HepG2 (cell line): Measurements from ENCODE around the gene NUP107. TPM values are rescaled to one million over a fixed set of nuclear protein-coding genes. Genes with fewer than 3 reads are reported as not detected.

ENCODE experiments used
- HOXA3 ChIP-seq: sonication (generic); formaldehyde crosslinking; IDR thresholded peaks from 2 replicates; pipeline ENCODE4 v1.5.0; 2020; ENCODE audit warnings: missing genetic modification reagents
- JUND ChIP-seq: sonication (generic); formaldehyde crosslinking; IDR thresholded peaks from 2 replicates; pipeline ENCODE4 v1.8.0; 2022; ENCODE audit warnings: mild to moderate bottlenecking, missing genetic modification reagents
- SALL2 ChIP-seq: sonication (generic); formaldehyde crosslinking; IDR thresholded peaks from 2 replicates; pipeline ENCODE4 v1.8.1; 2023; ENCODE audit warnings: mild to moderate bottlenecking, missing genetic modification reagents, inconsistent platforms
- SMAD1 ChIP-seq: sonication (generic); formaldehyde crosslinking; IDR thresholded peaks from 2 replicates; pipeline ENCODE4 v1.4.0; 2020; ENCODE audit warnings: missing genetic modification reagents, low read depth, mild to moderate bottlenecking, borderline replicate concordance
- SOX13 ChIP-seq, 3 experiments: fragments of 450-650 bp in 1 of 3; sonication (generic) in 1 of 3; formaldehyde crosslinking in 1 of 3; IDR thresholded peaks in 2 of 3; conservative IDR thresholded peaks in 1 of 3; 2 replicates each; pipeline versions ENCODE4 v1.5.0 to v1.6.1; 2016 to 2020; ENCODE audit warnings: antibody characterized with exemption in 1 of 3, mild to moderate bottlenecking in 1 of 3, missing compliant biosample characterization in 1 of 3, missing genetic modification reagents in 1 of 3, moderate library complexity in 1 of 3
- TEAD3 ChIP-seq: optimal IDR thresholded peaks from 2 replicates; pipeline ENCODE3; 2016; ENCODE audit warnings: borderline replicate concordance
- ZNF205 ChIP-seq: IDR thresholded peaks from 2 replicates; pipeline ENCODE4 v1.6.1; 2018; ENCODE audit warnings: missing biosample characterization, missing genetic modification reagents
- ZNF207 ChIP-seq: fragments of 450-650 bp; IDR thresholded peaks from 2 replicates; pipeline ENCODE4 v1.6.1; 2016; ENCODE audit warnings: antibody characterized with exemption, borderline replicate concordance
- ZNF33A ChIP-seq: sonication (generic); formaldehyde crosslinking; IDR thresholded peaks from 2 replicates; pipeline ENCODE4 v1.5.1; 2020; ENCODE audit warnings: missing genetic modification reagents, mild to moderate bottlenecking, moderate library complexity, borderline replicate concordance
- ZNF431 ChIP-seq: sonication (generic); formaldehyde crosslinking; IDR thresholded peaks from 2 replicates; pipeline ENCODE4 v1.9.0; 2022; ENCODE audit warnings: missing genetic modification reagents, low read depth, mild to moderate bottlenecking, borderline replicate concordance
- ZNF441 ChIP-seq: sonication (generic); formaldehyde crosslinking; IDR thresholded peaks from 2 replicates; pipeline ENCODE4 v1.7.0; 2021; ENCODE audit warnings: missing genetic modification reagents, borderline replicate concordance
- ZNF724P ChIP-seq: sonication (generic); formaldehyde crosslinking; IDR thresholded peaks from 2 replicates; pipeline ENCODE4 v1.8.0; 2022; ENCODE audit warnings: missing genetic modification reagents, borderline replicate concordance
- ZNF75D ChIP-seq: sonication (generic); formaldehyde crosslinking; IDR thresholded peaks from 2 replicates; pipeline ENCODE4 v1.8.1; 2023; ENCODE audit warnings: missing genetic modification reagents, mild to moderate bottlenecking, borderline replicate concordance
- polyA plus RNA-seq, 8 experiments: library from polyadenylated mRNA; depleted of rRNA in 3 of 8; stranded (reverse) in 7 of 8; unstranded in 1 of 8; fragments of >200 nt; fragmentation: Illumina TruSeq in 4 of 8; extraction: Trizol in 4 of 8; gene quantifications; 2 replicates each; pipeline versions ENCODE4 v1.2.1 to v1.2.3, GENCODE V29; 2011 to 2016; ENCODE audit warnings: low read depth in 4 of 8, missing spikeins in 1 of 8, mixed read lengths in 1 of 8; ENCODE audit not compliant: insufficient read depth in 1 of 8
- total RNA-seq, 5 experiments: library from RNA; depleted of rRNA; stranded (reverse); fragments of >200 nt; fragmentation: Illumina TruSeq; extraction: Trizol; gene quantifications; 2 replicates each; pipeline ENCODE4 v1.2.3, GENCODE V29; 2016; ENCODE audit warnings: low read depth in 1 of 5
- TF ChIP-seq, protein P1 (sequence below): IDR thresholded peaks from 2 replicates; pipeline ENCODE4 v1.6.1; 2016; ENCODE audit warnings: low read depth, control low read depth
- TF ChIP-seq, protein P2 (sequence below): sonication (generic); formaldehyde crosslinking; IDR thresholded peaks from 2 replicates; pipeline ENCODE4 v1.5.0; 2020; ENCODE audit warnings: mild to moderate bottlenecking, missing genetic modification reagents, borderline replicate concordance
- TF ChIP-seq, protein P3 (sequence below): sonication (generic); formaldehyde crosslinking; IDR thresholded peaks from 2 replicates; pipeline ENCODE4 v1.4.0; 2020; ENCODE audit warnings: missing genetic modification reagents
- TF ChIP-seq, protein P4 (sequence below): sonication (generic); formaldehyde crosslinking; IDR thresholded peaks from 2 replicates; pipeline ENCODE4 v1.8.1; 2023; ENCODE audit warnings: mild to moderate bottlenecking, inconsistent platforms, moderate library complexity, missing genetic modification reagents, borderline replicate concordance
- TF ChIP-seq, protein P5 (sequence below), 2 experiments: sonication (generic) in 1 of 2; formaldehyde crosslinking in 1 of 2; IDR thresholded peaks; 2 replicates each; pipeline versions ENCODE4 v1.5.1 to v1.6.1; 2011 to 2020; ENCODE audit warnings: borderline replicate concordance in 1 of 2, low read depth in 1 of 2, low read length in 1 of 2, mild to moderate bottlenecking in 1 of 2, missing genetic modification reagents in 1 of 2, moderate library complexity in 1 of 2

Gene NUP107
- total and polyA plus RNA-seq, 2 of the 13 experiments (the other 11 are each of a cell fraction or from before 2014, with no cell fraction given): 54.7 to 100 TPM

DNA sequence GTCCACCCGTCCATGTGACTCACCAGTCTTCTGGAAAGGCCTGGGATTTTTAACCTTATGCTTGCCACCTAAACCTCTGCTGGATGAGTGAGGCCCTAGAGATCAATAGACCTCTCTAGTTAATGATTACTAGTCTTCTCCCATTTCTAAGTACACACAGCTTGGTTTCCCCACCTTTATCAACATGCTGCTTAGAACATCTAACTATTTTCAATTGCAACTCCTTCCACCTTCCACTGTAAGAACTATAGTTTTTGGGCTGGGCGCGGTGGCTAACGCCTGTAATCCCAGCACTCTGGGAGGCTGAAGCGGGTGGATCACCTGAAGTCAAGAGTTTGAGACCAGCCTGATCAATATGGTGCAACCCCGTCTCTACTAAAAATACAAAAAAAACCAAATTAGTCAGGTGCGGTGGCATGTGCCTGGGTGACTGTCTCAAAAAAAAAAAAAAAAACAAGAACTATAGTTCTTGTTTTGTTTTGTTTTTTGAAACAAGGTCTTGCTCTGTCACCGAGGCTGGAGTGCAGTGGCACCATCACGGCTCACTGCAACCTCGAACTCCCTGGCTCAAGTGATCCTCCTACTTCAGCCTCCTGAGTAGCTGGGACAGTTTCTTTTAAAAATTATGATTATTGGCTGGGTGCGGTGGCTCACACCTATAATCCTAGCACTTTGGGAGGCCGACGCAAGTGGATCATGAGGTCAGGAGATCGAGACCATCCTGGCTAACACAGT, 102.5 kb downstream of the NUP107 start (continued):
- TF ChIP-seq, protein P1, sequence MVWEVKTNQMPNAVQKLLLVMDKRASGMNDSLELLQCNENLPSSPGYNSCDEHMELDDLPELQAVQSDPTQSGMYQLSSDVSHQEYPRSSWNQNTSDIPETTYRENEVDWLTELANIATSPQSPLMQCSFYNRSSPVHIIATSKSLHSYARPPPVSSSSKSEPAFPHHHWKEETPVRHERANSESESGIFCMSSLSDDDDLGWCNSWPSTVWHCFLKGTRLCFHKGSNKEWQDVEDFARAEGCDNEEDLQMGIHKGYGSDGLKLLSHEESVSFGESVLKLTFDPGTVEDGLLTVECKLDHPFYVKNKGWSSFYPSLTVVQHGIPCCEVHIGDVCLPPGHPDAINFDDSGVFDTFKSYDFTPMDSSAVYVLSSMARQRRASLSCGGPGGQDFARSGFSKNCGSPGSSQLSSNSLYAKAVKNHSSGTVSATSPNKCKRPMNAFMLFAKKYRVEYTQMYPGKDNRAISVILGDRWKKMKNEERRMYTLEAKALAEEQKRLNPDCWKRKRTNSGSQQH (CRISPR knock-in tag): no peak
- TF ChIP-seq, protein P2, sequence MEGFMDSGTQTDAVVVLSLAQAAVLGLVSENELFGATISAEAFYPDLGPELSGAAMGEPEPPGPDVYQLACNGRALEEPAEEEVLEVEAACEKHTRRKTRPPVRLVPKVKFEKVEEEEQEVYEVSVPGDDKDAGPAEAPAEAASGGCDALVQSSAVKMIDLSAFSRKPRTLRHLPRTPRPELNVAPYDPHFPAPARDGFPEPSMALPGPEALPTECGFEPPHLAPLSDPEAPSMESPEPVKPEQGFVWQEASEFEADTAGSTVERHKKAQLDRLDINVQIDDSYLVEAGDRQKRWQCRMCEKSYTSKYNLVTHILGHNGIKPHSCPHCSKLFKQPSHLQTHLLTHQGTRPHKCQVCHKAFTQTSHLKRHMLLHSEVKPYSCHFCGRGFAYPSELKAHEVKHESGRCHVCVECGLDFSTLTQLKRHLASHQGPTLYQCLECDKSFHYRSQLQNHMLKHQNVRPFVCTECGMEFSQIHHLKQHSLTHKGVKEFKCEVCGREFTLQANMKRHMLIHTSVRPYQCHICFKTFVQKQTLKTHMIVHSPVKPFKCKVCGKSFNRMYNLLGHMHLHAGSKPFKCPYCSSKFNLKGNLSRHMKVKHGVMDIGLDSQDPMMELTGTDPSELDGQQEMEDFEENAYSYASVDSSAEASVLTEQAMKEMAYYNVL (CRISPR knock-in tag): peak; percentile 66; the same call in 1 of the 2 replicates
- TF ChIP-seq TEAD3 (CRISPR knock-in tag): no peak
- TF ChIP-seq ZNF33A (CRISPR knock-in tag): peak; percentile 65; the same call in 1 of the 2 replicates
- TF ChIP-seq, protein P3, sequence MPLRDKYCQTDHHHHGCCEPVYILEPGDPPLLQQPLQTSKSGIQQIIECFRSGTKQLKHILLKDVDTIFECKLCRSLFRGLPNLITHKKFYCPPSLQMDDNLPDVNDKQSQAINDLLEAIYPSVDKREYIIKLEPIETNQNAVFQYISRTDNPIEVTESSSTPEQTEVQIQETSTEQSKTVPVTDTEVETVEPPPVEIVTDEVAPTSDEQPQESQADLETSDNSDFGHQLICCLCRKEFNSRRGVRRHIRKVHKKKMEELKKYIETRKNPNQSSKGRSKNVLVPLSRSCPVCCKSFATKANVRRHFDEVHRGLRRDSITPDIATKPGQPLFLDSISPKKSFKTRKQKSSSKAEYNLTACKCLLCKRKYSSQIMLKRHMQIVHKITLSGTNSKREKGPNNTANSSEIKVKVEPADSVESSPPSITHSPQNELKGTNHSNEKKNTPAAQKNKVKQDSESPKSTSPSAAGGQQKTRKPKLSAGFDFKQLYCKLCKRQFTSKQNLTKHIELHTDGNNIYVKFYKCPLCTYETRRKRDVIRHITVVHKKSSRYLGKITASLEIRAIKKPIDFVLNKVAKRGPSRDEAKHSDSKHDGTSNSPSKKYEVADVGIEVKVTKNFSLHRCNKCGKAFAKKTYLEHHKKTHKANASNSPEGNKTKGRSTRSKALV: peak; percentile 47; the same call in 1 of the 2 replicates
- TF ChIP-seq ZNF207: no peak
- peak; percentile 63 for TF ChIP-seq JUND (CRISPR knock-in tag)
- no peak for TF ChIP-seq SOX13 (IDR thresholded peaks at IDR 0.05)
- peak in 1 of 2 experiments; percentile 67; a peak in 1 of 4 replicates for TF ChIP-seq SOX13 (CRISPR knock-in tag; conservative IDR thresholded peaks at IDR 0.05 in 1 of 2, IDR thresholded peaks at IDR 0.05 in 1 of 2)
- 0 out of 2 replicates have a peak, but pooled peaks have one; percentile 77 for TF ChIP-seq ZNF724P (CRISPR knock-in tag)
- 0 out of 2 replicates have a peak, but pooled peaks have one; percentile 29 for TF ChIP-seq ZNF205 (CRISPR knock-in tag)
- no peak for TF ChIP-seq ZNF441
- no peak for TF ChIP-seq ZNF431
- TF ChIP-seq HOXA3 (CRISPR knock-in tag): peak; percentile 33; the same call in 1 of the 2 replicates
- TF ChIP-seq, protein P4, sequence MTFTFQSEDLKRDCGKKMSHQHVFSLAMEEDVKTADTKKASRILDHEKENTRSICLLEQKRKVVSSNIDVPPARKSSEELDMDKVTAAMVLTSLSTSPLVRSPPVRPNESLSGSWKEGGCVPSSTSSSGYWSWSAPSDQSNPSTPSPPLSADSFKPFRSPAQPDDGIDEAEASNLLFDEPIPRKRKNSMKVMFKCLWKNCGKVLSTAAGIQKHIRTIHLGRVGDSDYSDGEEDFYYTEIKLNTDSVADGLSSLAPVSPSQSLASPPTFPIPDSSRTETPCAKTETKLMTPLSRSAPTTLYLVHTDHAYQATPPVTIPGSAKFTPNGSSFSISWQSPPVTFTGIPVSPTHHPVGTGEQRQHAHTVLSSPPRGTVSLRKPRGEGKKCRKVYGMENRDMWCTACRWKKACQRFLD (CRISPR knock-in tag): 0 out of 2 replicates have a peak, but pooled peaks have one; percentile 36
- TF ChIP-seq ZNF75D (CRISPR knock-in tag): no peak
- TF ChIP-seq, protein P5, sequence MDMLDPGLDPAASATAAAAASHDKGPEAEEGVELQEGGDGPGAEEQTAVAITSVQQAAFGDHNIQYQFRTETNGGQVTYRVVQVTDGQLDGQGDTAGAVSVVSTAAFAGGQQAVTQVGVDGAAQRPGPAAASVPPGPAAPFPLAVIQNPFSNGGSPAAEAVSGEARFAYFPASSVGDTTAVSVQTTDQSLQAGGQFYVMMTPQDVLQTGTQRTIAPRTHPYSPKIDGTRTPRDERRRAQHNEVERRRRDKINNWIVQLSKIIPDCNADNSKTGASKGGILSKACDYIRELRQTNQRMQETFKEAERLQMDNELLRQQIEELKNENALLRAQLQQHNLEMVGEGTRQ (IDR thresholded peaks at IDR 0.05; ENCODE audit: low read depth, low read length): no peak
- TF ChIP-seq, protein P5 (CRISPR knock-in tag; IDR thresholded peaks at IDR 0.05; ENCODE audit: borderline replicate concordance): peak; percentile 53; the same call in 1 of the 2 replicates
- TF ChIP-seq SALL2 (CRISPR knock-in tag): no peak
- TF ChIP-seq SMAD1 (CRISPR knock-in tag): no peak
